ENCODE measurements around the gene LRRC32. TPM values are rescaled to one million over a fixed set of nuclear protein-coding genes. Genes with fewer than 3 reads are reported as not detected.

Gene LRRC32
- total and polyA plus RNA-seq, 9 of the 15 experiments (the other 6 are each of a cell fraction or from before 2014, with no cell fraction given): 0.10 to 0.50 (median 0.19) TPM; not detected in 5

DNA sequence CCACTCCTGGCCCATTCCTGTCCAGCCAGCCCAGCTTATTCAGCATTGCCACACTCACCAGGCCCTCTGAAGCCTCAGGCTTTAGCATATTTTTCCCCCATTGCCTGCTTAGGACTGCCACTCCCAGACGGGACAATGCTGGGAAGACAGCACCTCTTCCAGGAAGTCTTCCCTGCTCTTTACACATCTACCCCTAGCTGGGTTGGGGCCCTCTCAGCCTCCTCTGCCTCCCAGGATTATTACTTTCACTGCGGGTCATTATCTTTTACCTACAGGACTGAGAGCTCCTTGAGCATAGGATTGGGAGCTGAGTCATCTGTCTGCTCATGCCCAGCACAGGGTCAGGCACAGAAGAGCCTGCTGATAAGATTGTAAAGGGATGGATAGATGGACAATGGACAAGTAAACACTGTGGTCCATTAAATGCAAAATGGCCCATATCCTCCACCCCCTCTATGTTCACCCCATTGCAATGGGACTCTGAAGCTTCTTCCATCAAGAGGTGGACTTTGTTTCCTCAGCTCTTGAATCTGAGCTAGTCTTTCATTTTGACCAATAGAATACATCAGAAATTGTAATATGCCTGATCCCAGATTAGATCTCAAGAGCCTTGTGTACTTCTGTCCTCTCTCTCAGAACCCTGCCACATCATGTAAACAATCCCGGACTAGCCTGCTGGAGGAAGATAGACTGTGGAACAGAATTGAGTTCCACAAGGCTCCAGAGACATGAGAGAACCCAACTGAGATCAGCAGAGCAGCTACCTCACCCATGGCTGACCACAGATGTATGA, 32.0 kb upstream of the LRRC32 start (continued):
- TF ChIP-seq, protein P1, sequence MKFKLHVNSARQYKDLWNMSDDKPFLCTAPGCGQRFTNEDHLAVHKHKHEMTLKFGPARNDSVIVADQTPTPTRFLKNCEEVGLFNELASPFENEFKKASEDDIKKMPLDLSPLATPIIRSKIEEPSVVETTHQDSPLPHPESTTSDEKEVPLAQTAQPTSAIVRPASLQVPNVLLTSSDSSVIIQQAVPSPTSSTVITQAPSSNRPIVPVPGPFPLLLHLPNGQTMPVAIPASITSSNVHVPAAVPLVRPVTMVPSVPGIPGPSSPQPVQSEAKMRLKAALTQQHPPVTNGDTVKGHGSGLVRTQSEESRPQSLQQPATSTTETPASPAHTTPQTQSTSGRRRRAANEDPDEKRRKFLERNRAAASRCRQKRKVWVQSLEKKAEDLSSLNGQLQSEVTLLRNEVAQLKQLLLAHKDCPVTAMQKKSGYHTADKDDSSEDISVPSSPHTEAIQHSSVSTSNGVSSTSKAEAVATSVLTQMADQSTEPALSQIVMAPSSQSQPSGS (CRISPR knock-in tag; IDR thresholded peaks at IDR 0.05): no peak
- TF ChIP-seq GTF2A2 (tag; IDR thresholded peaks at IDR 0.05) (no peak), ZNF551 (CRISPR knock-in tag; IDR thresholded peaks at IDR 0.05) (no peak), ELF1 (tag; IDR thresholded peaks at IDR 0.05) (no peak), TAF9B (IDR thresholded peaks at IDR 0.05; ENCODE audit: partially characterized antibody) (no peak), SLC30A9 (CRISPR knock-in tag; IDR thresholded peaks at IDR 0.05) (no peak), ZEB2 (IDR thresholded peaks at IDR 0.05) (peak; percentile 90), POLR2AphosphoS2 (IDR thresholded peaks at IDR 0.05; ENCODE audit: low read length) (no peak), ZFPM2 (CRISPR knock-in tag; IDR thresholded peaks at IDR 0.05) (no peak), U2AF2 (optimal IDR thresholded peaks at IDR 0.05; ENCODE audit: low read depth, low read length) (no peak), RBM14 (IDR thresholded peaks at IDR 0.05; ENCODE audit: borderline replicate concordance, insufficient read depth, low read depth, low read length) (no peak), TEAD2 (tag; IDR thresholded peaks at IDR 0.05) (no peak), ZNF146 (CRISPR knock-in tag; IDR thresholded peaks at IDR 0.05; ENCODE audit: unreplicated experiment) (no peak), NFE2 (IDR thresholded peaks at IDR 0.05; ENCODE audit: low read depth) (peak; percentile 91), YY1 (IDR thresholded peaks at IDR 0.05; ENCODE audit: borderline replicate concordance in 1 of 3, control insufficient read depth in 1 of 3, extremely low read depth in 1 of 3, insufficient read depth in 3 of 3, insufficient read length in 1 of 3, insufficient replicate concordance in 2 of 3, low read depth in 1 of 3, low read length in 2 of 3) (no peak), ZBED1 (IDR thresholded peaks at IDR 0.05) (peak; percentile 73; the same call in 1 of the 2 replicates)
- TF ChIP-seq, protein P2, sequence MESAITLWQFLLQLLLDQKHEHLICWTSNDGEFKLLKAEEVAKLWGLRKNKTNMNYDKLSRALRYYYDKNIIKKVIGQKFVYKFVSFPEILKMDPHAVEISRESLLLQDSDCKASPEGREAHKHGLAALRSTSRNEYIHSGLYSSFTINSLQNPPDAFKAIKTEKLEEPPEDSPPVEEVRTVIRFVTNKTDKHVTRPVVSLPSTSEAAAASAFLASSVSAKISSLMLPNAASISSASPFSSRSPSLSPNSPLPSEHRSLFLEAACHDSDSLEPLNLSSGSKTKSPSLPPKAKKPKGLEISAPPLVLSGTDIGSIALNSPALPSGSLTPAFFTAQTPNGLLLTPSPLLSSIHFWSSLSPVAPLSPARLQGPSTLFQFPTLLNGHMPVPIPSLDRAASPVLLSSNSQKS (CRISPR knock-in tag; IDR thresholded peaks at IDR 0.05): no peak
- TF ChIP-seq, protein P3, sequence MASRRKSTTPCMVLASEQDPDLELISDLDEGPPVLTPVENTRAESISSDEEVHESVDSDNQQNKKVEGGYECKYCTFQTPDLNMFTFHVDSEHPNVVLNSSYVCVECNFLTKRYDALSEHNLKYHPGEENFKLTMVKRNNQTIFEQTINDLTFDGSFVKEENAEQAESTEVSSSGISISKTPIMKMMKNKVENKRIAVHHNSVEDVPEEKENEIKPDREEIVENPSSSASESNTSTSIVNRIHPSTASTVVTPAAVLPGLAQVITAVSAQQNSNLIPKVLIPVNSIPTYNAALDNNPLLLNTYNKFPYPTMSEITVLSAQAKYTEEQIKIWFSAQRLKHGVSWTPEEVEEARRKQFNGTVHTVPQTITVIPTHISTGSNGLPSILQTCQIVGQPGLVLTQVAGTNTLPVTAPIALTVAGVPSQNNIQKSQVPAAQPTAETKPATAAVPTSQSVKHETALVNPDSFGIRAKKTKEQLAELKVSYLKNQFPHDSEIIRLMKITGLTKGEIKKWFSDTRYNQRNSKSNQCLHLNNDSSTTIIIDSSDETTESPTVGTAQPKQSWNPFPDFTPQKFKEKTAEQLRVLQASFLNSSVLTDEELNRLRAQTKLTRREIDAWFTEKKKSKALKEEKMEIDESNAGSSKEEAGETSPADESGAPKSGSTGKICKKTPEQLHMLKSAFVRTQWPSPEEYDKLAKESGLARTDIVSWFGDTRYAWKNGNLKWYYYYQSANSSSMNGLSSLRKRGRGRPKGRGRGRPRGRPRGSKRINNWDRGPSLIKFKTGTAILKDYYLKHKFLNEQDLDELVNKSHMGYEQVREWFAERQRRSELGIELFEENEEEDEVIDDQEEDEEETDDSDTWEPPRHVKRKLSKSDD (conservative IDR thresholded peaks at IDR 0.05; ENCODE audit: low read length): no peak
- TF ChIP-seq, protein P4, sequence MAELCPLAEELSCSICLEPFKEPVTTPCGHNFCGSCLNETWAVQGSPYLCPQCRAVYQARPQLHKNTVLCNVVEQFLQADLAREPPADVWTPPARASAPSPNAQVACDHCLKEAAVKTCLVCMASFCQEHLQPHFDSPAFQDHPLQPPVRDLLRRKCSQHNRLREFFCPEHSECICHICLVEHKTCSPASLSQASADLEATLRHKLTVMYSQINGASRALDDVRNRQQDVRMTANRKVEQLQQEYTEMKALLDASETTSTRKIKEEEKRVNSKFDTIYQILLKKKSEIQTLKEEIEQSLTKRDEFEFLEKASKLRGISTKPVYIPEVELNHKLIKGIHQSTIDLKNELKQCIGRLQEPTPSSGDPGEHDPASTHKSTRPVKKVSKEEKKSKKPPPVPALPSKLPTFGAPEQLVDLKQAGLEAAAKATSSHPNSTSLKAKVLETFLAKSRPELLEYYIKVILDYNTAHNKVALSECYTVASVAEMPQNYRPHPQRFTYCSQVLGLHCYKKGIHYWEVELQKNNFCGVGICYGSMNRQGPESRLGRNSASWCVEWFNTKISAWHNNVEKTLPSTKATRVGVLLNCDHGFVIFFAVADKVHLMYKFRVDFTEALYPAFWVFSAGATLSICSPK (IDR thresholded peaks at IDR 0.05; ENCODE audit: borderline replicate concordance): no peak
- TF ChIP-seq, protein P5, sequence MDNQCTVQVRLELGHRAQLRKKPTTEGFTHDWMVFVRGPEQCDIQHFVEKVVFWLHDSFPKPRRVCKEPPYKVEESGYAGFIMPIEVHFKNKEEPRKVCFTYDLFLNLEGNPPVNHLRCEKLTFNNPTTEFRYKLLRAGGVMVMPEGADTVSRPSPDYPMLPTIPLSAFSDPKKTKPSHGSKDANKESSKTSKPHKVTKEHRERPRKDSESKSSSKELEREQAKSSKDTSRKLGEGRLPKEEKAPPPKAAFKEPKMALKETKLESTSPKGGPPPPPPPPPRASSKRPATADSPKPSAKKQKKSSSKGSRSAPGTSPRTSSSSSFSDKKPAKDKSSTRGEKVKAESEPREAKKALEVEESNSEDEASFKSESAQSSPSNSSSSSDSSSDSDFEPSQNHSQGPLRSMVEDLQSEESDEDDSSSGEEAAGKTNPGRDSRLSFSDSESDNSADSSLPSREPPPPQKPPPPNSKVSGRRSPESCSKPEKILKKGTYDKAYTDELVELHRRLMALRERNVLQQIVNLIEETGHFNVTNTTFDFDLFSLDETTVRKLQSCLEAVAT (IDR thresholded peaks at IDR 0.05): no peak
